Activated CD8-positive, alpha-beta T cell treated with anti-CD3 and anti-CD28 coated beads for 36 hours (primary cell): ENCODE data around the gene POLA1. TPM values are rescaled to one million over a fixed set of nuclear protein-coding genes. Genes with fewer than 3 reads are reported as not detected.

Source experiments
- ATAC-seq: fragments of 200-7000 bp; cut with Tn5 transposase; one replicate; pipeline ENCODE4 v1.10.0; 2021; ENCODE audit warnings: mild to moderate bottlenecking, moderate library complexity
- CTCF ChIA-PET: fragments of 350-600 bp; sonication (Branson Sonifier 250); formaldehyde crosslinking; loops from one replicate; lab custom pipeline; 2021; ENCODE audit warnings: antibody characterized with exemption; lab: Charles Lee
- POLR2A ChIA-PET: fragments of 350-600 bp; sonication (Branson Sonifier 250); formaldehyde crosslinking; loops from one replicate; lab custom pipeline; 2021; ENCODE audit warnings: antibody characterized with exemption; lab: Charles Lee
- DNase-seq: peaks from one replicate; pipeline ENCODE4 v3.0.0-alpha.2; 2020
- H3K27ac Mint-ChIP-seq: one replicate; pipeline ENCODE4 v1.8.0; 2021; ENCODE audit warnings: mild to moderate bottlenecking, mixed read lengths
- H3K27me3 Mint-ChIP-seq: one replicate; pipeline ENCODE4 v1.8.0; 2021; ENCODE audit warnings: mixed read lengths
- H3K36me3 Mint-ChIP-seq: one replicate; pipeline ENCODE4 v1.8.0; 2021; ENCODE audit warnings: low read depth, mixed read lengths
- H3K4me1 Mint-ChIP-seq: one replicate; pipeline ENCODE4 v1.8.0; 2021; ENCODE audit warnings: low read depth, mixed read lengths
- H3K4me3 Mint-ChIP-seq: one replicate; pipeline ENCODE4 v1.8.0; 2021; ENCODE audit warnings: mild to moderate bottlenecking, moderate library complexity, mixed read lengths
- H3K9me3 Mint-ChIP-seq: one replicate; pipeline ENCODE4 v1.8.0; 2021; ENCODE audit warnings: mixed read lengths
- intact Hi-C: fragments of 100-400 bp; cut with micrococcal nuclease; formaldehyde crosslinking; loops from one replicate; pipeline ENCODE4 v1.10.0; 2022
- total RNA-seq, 2 experiments: library from RNA; stranded (reverse); gene quantifications; one replicate each; pipeline ENCODE4 v1.2.3, GENCODE V29; 2021
- TF ChIP-seq, protein P1 (sequence below): fragments of 200-600 bp; IDR thresholded peaks from one replicate; pipeline ENCODE4 v1.8.0; 2022; ENCODE audit warnings: antibody characterized with exemption, mild to moderate bottlenecking

The POLA1 gene
- total RNA-seq, 2 experiments from 2014 or later = 41.4 to 42.9 TPM

DNA sequence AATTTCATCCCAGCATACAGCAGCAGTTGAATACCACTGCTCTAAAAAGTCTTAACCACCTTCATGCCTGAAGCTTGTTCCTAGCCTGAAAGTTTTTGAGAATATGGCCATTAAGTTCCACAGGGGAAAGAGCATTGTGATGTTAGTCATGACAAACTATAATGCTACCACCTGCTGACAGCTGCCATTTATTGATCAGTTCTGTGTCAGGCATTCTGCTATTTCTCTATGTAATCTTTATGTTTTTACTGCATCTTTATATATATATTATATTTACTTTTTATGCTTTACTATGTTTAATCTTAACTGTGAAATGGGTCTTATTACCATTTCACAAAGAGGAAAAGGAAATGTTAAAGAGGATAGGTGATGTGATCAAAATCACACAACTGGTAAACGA, 268.1 kb downstream of the POLA1 start:
- ChIA-PET POLR2A (no interaction called here), CTCF (no interaction called here)
- ATAC-seq = no peak

DNA sequence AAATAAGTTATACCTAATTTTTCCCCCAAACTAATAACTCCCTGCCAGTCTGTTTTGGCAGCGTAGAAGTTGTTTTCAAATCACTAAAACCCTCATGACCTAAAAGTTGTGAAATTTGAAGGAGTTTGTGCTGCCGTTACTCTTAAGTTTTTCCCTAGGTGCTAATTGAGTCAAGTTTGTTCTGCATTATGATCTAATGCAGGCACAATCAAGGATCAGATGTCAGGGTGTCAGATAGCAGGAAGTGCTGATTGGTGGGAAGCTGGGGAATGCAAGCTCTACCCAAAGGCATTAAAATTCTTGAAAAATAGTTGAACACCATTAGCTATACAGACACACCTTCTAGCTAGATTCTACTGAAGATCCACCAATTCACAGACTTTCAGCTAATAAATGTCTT, 270.1 kb downstream of the POLA1 start:
- no peak for DNase-seq
- Mint-ChIP-seq H3K9me3 (no peaks in the 10 kb centered on the region), H3K36me3 (peaks cover 5% of the 10 kb centered on the region), H3K4me3 (no peak overlapping the region), H3K4me1 (no peaks in the 10 kb centered on the region), H3K27me3 (no peaks in the 10 kb centered on the region), H3K27ac (no peak overlapping the region)
- ChIA-PET CTCF (no interaction called here), POLR2A (no interaction called here)
- intact Hi-C loops = no loop called here
- TF ChIP-seq, protein P1, sequence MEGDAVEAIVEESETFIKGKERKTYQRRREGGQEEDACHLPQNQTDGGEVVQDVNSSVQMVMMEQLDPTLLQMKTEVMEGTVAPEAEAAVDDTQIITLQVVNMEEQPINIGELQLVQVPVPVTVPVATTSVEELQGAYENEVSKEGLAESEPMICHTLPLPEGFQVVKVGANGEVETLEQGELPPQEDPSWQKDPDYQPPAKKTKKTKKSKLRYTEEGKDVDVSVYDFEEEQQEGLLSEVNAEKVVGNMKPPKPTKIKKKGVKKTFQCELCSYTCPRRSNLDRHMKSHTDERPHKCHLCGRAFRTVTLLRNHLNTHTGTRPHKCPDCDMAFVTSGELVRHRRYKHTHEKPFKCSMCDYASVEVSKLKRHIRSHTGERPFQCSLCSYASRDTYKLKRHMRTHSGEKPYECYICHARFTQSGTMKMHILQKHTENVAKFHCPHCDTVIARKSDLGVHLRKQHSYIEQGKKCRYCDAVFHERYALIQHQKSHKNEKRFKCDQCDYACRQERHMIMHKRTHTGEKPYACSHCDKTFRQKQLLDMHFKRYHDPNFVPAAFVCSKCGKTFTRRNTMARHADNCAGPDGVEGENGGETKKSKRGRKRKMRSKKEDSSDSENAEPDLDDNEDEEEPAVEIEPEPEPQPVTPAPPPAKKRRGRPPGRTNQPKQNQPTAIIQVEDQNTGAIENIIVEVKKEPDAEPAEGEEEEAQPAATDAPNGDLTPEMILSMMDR = no peak
- no peak for ATAC-seq

More for the DNA sequence above, 268.1 kb downstream of the POLA1 start:
- intact Hi-C loops = no loop called here
- H3K27me3 Mint-ChIP-seq = no peaks in the 10 kb centered on the region
- no peak overlapping the region for H3K27ac Mint-ChIP-seq
- H3K36me3 Mint-ChIP-seq = peaks cover 3% of the 10 kb centered on the region
- TF ChIP-seq, protein P1 = no peak
- H3K9me3 Mint-ChIP-seq = no peaks in the 10 kb centered on the region
- DNase-seq = no peak
- no peak overlapping the region for H3K4me3 Mint-ChIP-seq
- no peaks in the 10 kb centered on the region for H3K4me1 Mint-ChIP-seq

DNA sequence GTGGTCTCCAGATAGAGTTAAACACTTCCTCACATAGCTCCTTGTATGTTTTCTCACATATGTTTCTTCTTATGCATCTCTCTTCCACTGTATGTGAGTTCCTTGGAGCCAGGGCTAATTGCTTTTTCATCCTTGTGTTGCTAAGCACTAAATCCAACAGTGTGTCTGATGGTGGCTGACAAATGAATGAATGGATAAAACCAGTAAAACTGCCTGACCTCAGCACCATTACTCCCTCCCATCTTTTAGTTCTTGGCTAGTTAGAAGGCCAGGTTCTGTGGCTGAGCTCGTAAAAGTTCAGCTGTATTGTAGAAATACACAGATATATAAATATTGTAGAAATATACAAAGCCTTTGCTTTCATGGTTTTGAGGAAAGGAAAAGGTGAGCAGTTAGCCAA, 271.7 kb downstream of the POLA1 start:
- no peaks in the 10 kb centered on the region for H3K4me1 Mint-ChIP-seq
- CTCF ChIA-PET = no interaction called here
- H3K4me3 Mint-ChIP-seq = no peak overlapping the region
- H3K27ac Mint-ChIP-seq = no peak overlapping the region
- ATAC-seq (no peak), DNase-seq (no peak)
- intact Hi-C loops = no loop called here
- H3K9me3 Mint-ChIP-seq = no peaks in the 10 kb centered on the region
- POLR2A ChIA-PET = no interaction called here
- H3K36me3 Mint-ChIP-seq = peaks cover 12% of the 10 kb centered on the region
- TF ChIP-seq, protein P1 = no peak
- H3K27me3 Mint-ChIP-seq = no peaks in the 10 kb centered on the region

DNA sequence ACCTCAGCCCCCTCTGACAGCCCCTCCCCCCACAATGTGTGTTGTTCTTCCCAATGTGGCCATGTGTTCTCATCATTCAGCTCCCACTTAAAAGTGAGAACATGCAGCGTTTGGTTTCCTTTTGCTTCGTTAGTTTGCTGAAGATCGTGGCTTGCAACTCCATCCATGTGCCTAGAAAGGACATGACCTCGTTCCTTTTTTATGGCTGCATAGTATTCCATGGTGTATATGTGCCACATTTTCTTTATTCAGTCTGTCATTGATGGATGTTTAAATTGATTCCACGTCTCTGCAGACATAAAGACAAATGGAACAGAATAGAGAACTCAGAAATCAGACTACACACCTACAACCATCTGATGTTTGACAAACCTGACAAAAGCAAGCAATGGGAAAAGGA, 276.1 kb downstream of the POLA1 start:
- TF ChIP-seq, protein P1 = no peak
- Mint-ChIP-seq H3K4me1 (no peaks in the 10 kb centered on the region), H3K27me3 (no peaks in the 10 kb centered on the region), H3K36me3 (peaks cover 14% of the 10 kb centered on the region), H3K27ac (no peak overlapping the region), H3K4me3 (no peak overlapping the region), H3K9me3 (no peaks in the 10 kb centered on the region)
- ChIA-PET POLR2A (no interaction called here), CTCF (no interaction called here)
- no peak for DNase-seq
- ATAC-seq = no peak
- intact Hi-C loops = no loop called here

DNA sequence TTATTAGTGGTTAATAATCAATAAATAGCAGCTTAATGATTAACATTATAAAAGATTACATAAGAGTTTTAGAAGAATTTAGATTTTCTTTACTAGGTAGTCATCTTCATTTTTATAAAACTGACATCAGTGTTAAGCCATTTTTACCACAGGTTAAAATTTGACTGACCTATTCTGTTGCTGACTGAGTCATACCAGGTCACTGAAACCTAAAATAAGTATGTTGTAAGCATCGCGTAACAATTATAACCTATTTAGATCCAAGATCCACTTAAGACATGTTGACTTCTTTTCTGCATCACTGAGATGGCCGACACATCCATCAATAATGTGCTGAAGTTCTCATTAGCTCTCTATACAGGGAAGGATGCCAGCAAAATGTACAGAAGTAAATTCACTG, 285.4 kb downstream of the POLA1 start:
- ATAC-seq (no peak), DNase-seq (no peak)
- Mint-ChIP-seq H3K27me3 (no peaks in the 10 kb centered on the region), H3K9me3 (no peaks in the 10 kb centered on the region), H3K4me1 (no peaks in the 10 kb centered on the region), H3K27ac (no peak overlapping the region), H3K4me3 (no peak overlapping the region), H3K36me3 (peaks cover 8% of the 10 kb centered on the region)
- ChIA-PET POLR2A (no interaction called here), CTCF (no interaction called here)
- intact Hi-C loops = no loop called here
- TF ChIP-seq, protein P1 = no peak
